ENCODE data around the gene MEST.

GRCh38 chr7:130529417-130529816 lies 37.5 kb downstream of the MEST start:
- TF ChIP-seq TCF7L2 (IDR thresholded peaks at IDR 0.05; ENCODE audit: borderline replicate concordance, extremely low read depth, insufficient read depth, insufficient read length) (no peak), EZH2 (IDR thresholded peaks at IDR 0.05) (no peak), EZH2phosphoT487 (IDR thresholded peaks at IDR 0.05; ENCODE audit: borderline replicate concordance) (no peak), POLR2A (IDR thresholded peaks at IDR 0.05; ENCODE audit: borderline replicate concordance, extremely low read depth, insufficient read depth, insufficient read length) (no peak), JUND (IDR thresholded peaks at IDR 0.05) (no peak), POLR2AphosphoS5 (IDR thresholded peaks at IDR 0.05; ENCODE audit: low read depth, low read length) (no peak), REST (IDR thresholded peaks at IDR 0.05; ENCODE audit: low read depth) (no peak), EGR1 (IDR thresholded peaks at IDR 0.05; ENCODE audit: low read depth) (no peak), FOSL1 (IDR thresholded peaks at IDR 0.05; ENCODE audit: low read depth) (no peak), SP1 (IDR thresholded peaks at IDR 0.05; ENCODE audit: low read depth) (no peak), ZNF274 (IDR thresholded peaks at IDR 0.05; ENCODE audit: low read depth, low read length) (no peak), ELF1 (IDR thresholded peaks at IDR 0.05; ENCODE audit: borderline replicate concordance, low read depth) (no peak)
- TF ChIP-seq, protein P1, sequence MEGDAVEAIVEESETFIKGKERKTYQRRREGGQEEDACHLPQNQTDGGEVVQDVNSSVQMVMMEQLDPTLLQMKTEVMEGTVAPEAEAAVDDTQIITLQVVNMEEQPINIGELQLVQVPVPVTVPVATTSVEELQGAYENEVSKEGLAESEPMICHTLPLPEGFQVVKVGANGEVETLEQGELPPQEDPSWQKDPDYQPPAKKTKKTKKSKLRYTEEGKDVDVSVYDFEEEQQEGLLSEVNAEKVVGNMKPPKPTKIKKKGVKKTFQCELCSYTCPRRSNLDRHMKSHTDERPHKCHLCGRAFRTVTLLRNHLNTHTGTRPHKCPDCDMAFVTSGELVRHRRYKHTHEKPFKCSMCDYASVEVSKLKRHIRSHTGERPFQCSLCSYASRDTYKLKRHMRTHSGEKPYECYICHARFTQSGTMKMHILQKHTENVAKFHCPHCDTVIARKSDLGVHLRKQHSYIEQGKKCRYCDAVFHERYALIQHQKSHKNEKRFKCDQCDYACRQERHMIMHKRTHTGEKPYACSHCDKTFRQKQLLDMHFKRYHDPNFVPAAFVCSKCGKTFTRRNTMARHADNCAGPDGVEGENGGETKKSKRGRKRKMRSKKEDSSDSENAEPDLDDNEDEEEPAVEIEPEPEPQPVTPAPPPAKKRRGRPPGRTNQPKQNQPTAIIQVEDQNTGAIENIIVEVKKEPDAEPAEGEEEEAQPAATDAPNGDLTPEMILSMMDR (IDR thresholded peaks at IDR 0.05 in 2 of 3, conservative IDR thresholded peaks at IDR 0.05 in 1 of 3; ENCODE audit: borderline replicate concordance in 1 of 3, insufficient read depth in 1 of 3, low read depth in 2 of 3, low read length in 2 of 3): no peak
- TF ChIP-seq, protein P2, sequence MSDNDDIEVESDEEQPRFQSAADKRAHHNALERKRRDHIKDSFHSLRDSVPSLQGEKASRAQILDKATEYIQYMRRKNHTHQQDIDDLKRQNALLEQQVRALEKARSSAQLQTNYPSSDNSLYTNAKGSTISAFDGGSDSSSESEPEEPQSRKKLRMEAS (IDR thresholded peaks at IDR 0.05): no peak

All from HCT116 (cell line).